Lung (tissue), 12 donors: ENCODE measurements around the gene XRCC4. TPM values are rescaled to one million over a fixed set of nuclear protein-coding genes. Genes with fewer than 3 reads are reported as not detected.

ENCODE experiments used
- ATAC-seq: fragments of 200-7000 bp; cut with Tn5 transposase; one replicate; pipeline ENCODE4 v1.9.1; 2020; ENCODE audit warnings: moderate number of reproducible peaks; ENCODE audit not compliant: insufficient read depth, low FRiP score
- DNase-seq, 3 donors: peaks; one replicate each; pipeline ENCODE4 v3.0.0-alpha.2; 2013 to 2017
- H3K27ac ChIP-seq, 2 donors: one replicate each; pipeline ENCODE4 v1.5.1; 2013; ENCODE audit warnings: mild to moderate bottlenecking in 2 of 2, moderate library complexity in 2 of 2, control low read depth in 1 of 2, inconsistent platforms in 1 of 2, low read depth in 1 of 2, low read length in 1 of 2
- H3K27me3 ChIP-seq, 3 donors: one replicate each; pipeline ENCODE4 v1.5.1; 2013; ENCODE audit warnings: low read length in 2 of 3; ENCODE audit not compliant: control insufficient read depth in 3 of 3, insufficient read depth in 3 of 3
- H3K36me3 ChIP-seq, 4 donors: one replicate each; pipeline ENCODE4 v1.5.1; 2013; ENCODE audit warnings: low read length in 4 of 4, mild to moderate bottlenecking in 1 of 4, moderate library complexity in 1 of 4; ENCODE audit not compliant: control insufficient read depth in 4 of 4, insufficient read depth in 4 of 4
- H3K4me1 ChIP-seq, 5 donors: one replicate each; pipeline ENCODE4 v1.5.1; 2013; ENCODE audit warnings: low read length in 5 of 5, mild to moderate bottlenecking in 2 of 5, moderate library complexity in 1 of 5; ENCODE audit not compliant: control insufficient read depth in 5 of 5, insufficient read depth in 5 of 5
- H3K4me3 ChIP-seq: one replicate; pipeline ENCODE4 v1.5.1; 2013; ENCODE audit warnings: mild to moderate bottlenecking, control low read depth, moderate library complexity
- H3K9ac ChIP-seq, 2 donors: one replicate each; pipeline ENCODE4 v1.5.1; 2013; ENCODE audit warnings: low read length in 2 of 2, control low read depth in 1 of 2; ENCODE audit not compliant: insufficient read depth in 1 of 2
- H3K9me3 ChIP-seq, 4 donors: one replicate each; pipeline ENCODE4 v1.5.1; 2013; ENCODE audit warnings: low read length in 3 of 4, mild to moderate bottlenecking in 1 of 4, moderate library complexity in 1 of 4; ENCODE audit not compliant: control insufficient read depth in 4 of 4, insufficient read depth in 3 of 4
- WGBS, 2 donors: extraction: QIAGEN DNeasy Blood & Tissue Kit; methylation state at CpG; one replicate each; pipeline ENCODE4 v1.1.7; 2013; 5-methylcytosine and 5-hydroxymethylcytosine counted together
- polyA plus RNA-seq, 2 donors: library from polyadenylated mRNA; stranded (reverse); fragments of 200-250 nt; gene quantifications; one replicate each; pipeline ENCODE4 v1.2.1, GENCODE V29; 2013
- total RNA-seq, 2 donors: library from RNA; depleted of rRNA in 1 of 2; stranded (reverse); fragments of >200 nt in 1 of 2; gene quantifications; one replicate each; pipeline ENCODE4 v1.2.1, GENCODE V29; 2014 to 2021
- TF ChIP-seq, protein P1 (sequence below): IDR thresholded peaks from 2 replicates; pipeline ENCODE4 v1.5.1; 2012; ENCODE audit warnings: mild to moderate bottlenecking; ENCODE audit errors: control extremely low read depth, extremely low read depth
- donor health status: control.
- donor health status: control.
- donor health status: Bipolar disorder and iron deficiency.
- donor health status: healthy.
- donor health status: DM: yes; HTN: yes; CAD: no.

The XRCC4 gene
- total and polyA plus RNA-seq, 4 donors = 3.8 to 10.7 (median 8.4) TPM

DNA sequence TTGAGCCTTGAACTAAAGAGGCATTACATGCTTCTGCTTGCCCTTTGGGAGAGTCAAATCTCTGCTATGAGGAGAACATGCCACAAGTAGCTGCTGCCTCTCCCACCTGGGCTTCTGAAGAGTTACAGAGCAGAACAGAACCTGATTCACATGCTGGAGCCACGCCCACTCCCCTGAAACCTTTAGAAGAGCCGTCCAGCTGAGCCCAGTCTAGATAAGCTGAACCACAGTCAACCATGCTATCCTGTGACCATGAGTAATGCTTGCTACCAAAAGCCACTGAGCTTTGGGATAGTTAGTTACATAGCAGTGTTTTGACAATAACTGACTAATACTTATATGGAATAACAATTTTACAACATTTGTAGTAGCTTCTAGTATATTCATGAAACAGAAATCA lies 283.2 kb downstream of the XRCC4 start:
- ATAC-seq (no peak), DNase-seq (no peak)
- H3K9me3 ChIP-seq = peaks cover 0 to 4% (median 1%) of the 10 kb centered on the region in 4 donors
- WGBS, 2 donors = 88 to 94% methylated on average over 2 of the region's 2 CpGs
- no peak overlapping the region for H3K9ac ChIP-seq
- TF ChIP-seq, protein P1, sequence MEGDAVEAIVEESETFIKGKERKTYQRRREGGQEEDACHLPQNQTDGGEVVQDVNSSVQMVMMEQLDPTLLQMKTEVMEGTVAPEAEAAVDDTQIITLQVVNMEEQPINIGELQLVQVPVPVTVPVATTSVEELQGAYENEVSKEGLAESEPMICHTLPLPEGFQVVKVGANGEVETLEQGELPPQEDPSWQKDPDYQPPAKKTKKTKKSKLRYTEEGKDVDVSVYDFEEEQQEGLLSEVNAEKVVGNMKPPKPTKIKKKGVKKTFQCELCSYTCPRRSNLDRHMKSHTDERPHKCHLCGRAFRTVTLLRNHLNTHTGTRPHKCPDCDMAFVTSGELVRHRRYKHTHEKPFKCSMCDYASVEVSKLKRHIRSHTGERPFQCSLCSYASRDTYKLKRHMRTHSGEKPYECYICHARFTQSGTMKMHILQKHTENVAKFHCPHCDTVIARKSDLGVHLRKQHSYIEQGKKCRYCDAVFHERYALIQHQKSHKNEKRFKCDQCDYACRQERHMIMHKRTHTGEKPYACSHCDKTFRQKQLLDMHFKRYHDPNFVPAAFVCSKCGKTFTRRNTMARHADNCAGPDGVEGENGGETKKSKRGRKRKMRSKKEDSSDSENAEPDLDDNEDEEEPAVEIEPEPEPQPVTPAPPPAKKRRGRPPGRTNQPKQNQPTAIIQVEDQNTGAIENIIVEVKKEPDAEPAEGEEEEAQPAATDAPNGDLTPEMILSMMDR = no peak
- H3K27ac ChIP-seq = no peak overlapping the region
- H3K27me3 ChIP-seq = no peaks in the 10 kb centered on the region
- H3K36me3 ChIP-seq = peaks cover 0 to 3% (median 0%) of the 10 kb centered on the region in 4 donors
- no peak overlapping the region for H3K4me3 ChIP-seq
- H3K4me1 ChIP-seq = no peaks in the 10 kb centered on the region

- DNase-seq (no peak), ATAC-seq (no peak)
- no peak overlapping the region for H3K9ac ChIP-seq
- H3K4me1 ChIP-seq = no peaks in the 10 kb centered on the region
- TF ChIP-seq, protein P1 = no peak
- H3K27ac ChIP-seq = no peak overlapping the region
- peaks cover 0 to 3% (median 0%) of the 10 kb centered on the region in 4 donors for H3K36me3 ChIP-seq
- no peaks in the 10 kb centered on the region for H3K27me3 ChIP-seq
- WGBS, 2 donors = 89 to 93% methylated on average over 1 of the region's 1 CpG
- no peak overlapping the region for H3K4me3 ChIP-seq
- peaks cover 0 to 4% (median 1%) of the 10 kb centered on the region in 4 donors for H3K9me3 ChIP-seq
Measured at GRCh38 chr5:83362526-83362925, 285.2 kb downstream of the XRCC4 start.

- TF ChIP-seq, protein P1 = no peak
- no peak for DNase-seq
- no peaks in the 10 kb centered on the region for H3K4me1 ChIP-seq
- no peak overlapping the region for H3K27ac ChIP-seq
- peaks cover 0 to 4% (median 1%) of the 10 kb centered on the region in 4 donors for H3K9me3 ChIP-seq
- H3K4me3 ChIP-seq = no peak overlapping the region
- no peak overlapping the region for H3K9ac ChIP-seq
- peaks cover 0 to 3% (median 0%) of the 10 kb centered on the region in 4 donors for H3K36me3 ChIP-seq
- WGBS, 2 donors = 82 to 91% methylated on average over 7 of the region's 7 CpGs
- no peaks in the 10 kb centered on the region for H3K27me3 ChIP-seq
- ATAC-seq = no peak
Measured at GRCh38 chr5:83363111-83363885, 286.0 kb downstream of the XRCC4 start.

DNA sequence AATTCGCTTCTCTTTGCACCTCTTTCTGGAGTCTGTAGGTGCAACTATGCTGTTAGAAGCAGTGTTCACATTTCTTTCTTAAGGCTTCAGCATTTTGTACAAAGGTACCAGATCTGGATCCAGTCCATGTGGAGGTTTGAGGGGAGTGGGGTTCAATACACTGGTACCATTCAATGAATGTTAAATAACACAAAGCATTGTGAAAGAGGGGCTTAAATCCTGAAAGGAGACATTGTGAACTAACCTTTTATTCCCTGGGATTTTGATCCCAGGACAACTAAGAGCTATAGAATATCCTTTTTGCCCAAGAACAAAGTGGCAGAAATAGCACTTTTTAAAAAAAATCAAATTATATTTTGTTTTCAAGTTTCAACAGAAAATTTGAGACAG lies 286.5 kb downstream of the XRCC4 start:
- 86 to 95% methylated on average over 1 of the region's 1 CpG for whole genome bisulfite sequencing, 2 donors
- H3K9me3 ChIP-seq = peaks cover 0 to 4% (median 1%) of the 10 kb centered on the region in 4 donors
- no peaks in the 10 kb centered on the region for H3K27me3 ChIP-seq
- no peak overlapping the region for H3K9ac ChIP-seq
- H3K27ac ChIP-seq = no peak overlapping the region
- ATAC-seq (no peak), DNase-seq (no peak)
- TF ChIP-seq, protein P1 = no peak
- H3K4me3 ChIP-seq = no peak overlapping the region
- H3K4me1 ChIP-seq = no peaks in the 10 kb centered on the region
- H3K36me3 ChIP-seq = peaks cover 0 to 3% (median 0%) of the 10 kb centered on the region in 4 donors
